HepG2 (cell line): ENCODE results near the gene METRN. TPM values are rescaled to one million over a fixed set of nuclear protein-coding genes. Genes with fewer than 3 reads are reported as not detected.

Source experiments
- CEBPG ChIP-seq: IDR thresholded peaks from 2 replicates; pipeline ENCODE4 v1.6.1; 2016
- FOSL2 ChIP-seq: sonication (generic); formaldehyde crosslinking; IDR thresholded peaks from 2 replicates; pipeline ENCODE4 v1.4.0; 2020; ENCODE audit warnings: missing genetic modification reagents
- GATAD2A ChIP-seq: IDR thresholded peaks from 2 replicates; pipeline ENCODE4 v1.6.1; 2016
- HDAC6 ChIP-seq: fragments of 200-600 bp; sonication (generic); IDR thresholded peaks from 2 replicates; pipeline ENCODE4 v1.7.0; 2017; ENCODE audit warnings: mild to moderate bottlenecking, antibody characterized with exemption, low read length, low read depth
- KDM1A ChIP-seq: IDR thresholded peaks from 2 replicates; pipeline ENCODE4 v1.6.1; 2016; ENCODE audit warnings: missing compliant biosample characterization
- KDM2A ChIP-seq: sonication (generic); formaldehyde crosslinking; IDR thresholded peaks from 2 replicates; pipeline ENCODE4 v1.4.0; 2020; ENCODE audit warnings: low read depth, missing genetic modification reagents, borderline replicate concordance
- KDM4B ChIP-seq: sonication (generic); formaldehyde crosslinking; IDR thresholded peaks from 2 replicates; pipeline ENCODE4 v1.4.0; 2020; ENCODE audit warnings: missing genetic modification reagents
- KLF6 ChIP-seq: IDR thresholded peaks from 2 replicates; pipeline ENCODE4 v1.8.0; 2016; ENCODE audit warnings: missing biosample characterization, missing genetic modification reagents
- PRPF4 ChIP-seq: fragments of 200-400 bp; formaldehyde crosslinking; IDR thresholded peaks from 2 replicates; pipeline ENCODE4 v1.6.1; 2016; ENCODE audit warnings: low read length, low read depth; ENCODE audit not compliant: poor library complexity, severe bottlenecking
- RBM39 ChIP-seq: fragments of 200-400 bp; formaldehyde crosslinking; IDR thresholded peaks from one replicate; pipeline ENCODE4 v1.6.1; 2018; ENCODE audit warnings: antibody characterized with exemption, mild to moderate bottlenecking, low read depth, low read length; ENCODE audit not compliant: poor library complexity, severe bottlenecking
- ZBTB7A ChIP-seq: sonication (generic); formaldehyde crosslinking; IDR thresholded peaks from 2 replicates; pipeline ENCODE4 v1.8.0; 2022; ENCODE audit warnings: mild to moderate bottlenecking, missing genetic modification reagents
- ZKSCAN1 ChIP-seq: fragments of 150-350 bp; IDR thresholded peaks from 2 replicates; pipeline ENCODE4 v1.6.1; 2014; ENCODE audit warnings: low read length
- ZNF124 ChIP-seq: sonication (generic); formaldehyde crosslinking; IDR thresholded peaks from 2 replicates; pipeline ENCODE4 v1.4.0; 2020; ENCODE audit warnings: missing genetic modification reagents
- ZNF253 ChIP-seq: sonication (generic); formaldehyde crosslinking; IDR thresholded peaks from 2 replicates; pipeline ENCODE4 v1.8.0; 2022; ENCODE audit warnings: mild to moderate bottlenecking, missing genetic modification reagents, borderline replicate concordance
- ZNF30 ChIP-seq: sonication (generic); formaldehyde crosslinking; IDR thresholded peaks from 2 replicates; pipeline ENCODE4 v1.5.0; 2020; ENCODE audit warnings: mild to moderate bottlenecking, missing genetic modification reagents
- ZNF317 ChIP-seq: sonication (generic); formaldehyde crosslinking; IDR thresholded peaks from 2 replicates; pipeline ENCODE4 v1.5.0; 2020; ENCODE audit warnings: mild to moderate bottlenecking, missing genetic modification reagents
- ZNF557 ChIP-seq: sonication (generic); formaldehyde crosslinking; IDR thresholded peaks from 2 replicates; pipeline ENCODE4 v1.4.0; 2020; ENCODE audit warnings: missing genetic modification reagents
- ZNF776 ChIP-seq: sonication (generic); formaldehyde crosslinking; IDR thresholded peaks from 2 replicates; pipeline ENCODE4 v1.4.0; 2020; ENCODE audit warnings: mild to moderate bottlenecking, missing genetic modification reagents
- polyA plus RNA-seq, 8 experiments: library from polyadenylated mRNA; depleted of rRNA in 3 of 8; stranded (reverse) in 7 of 8; unstranded in 1 of 8; fragments of >200 nt; fragmentation: Illumina TruSeq in 4 of 8; extraction: Trizol in 4 of 8; gene quantifications; 2 replicates each; pipeline versions ENCODE4 v1.2.1 to v1.2.3, GENCODE V29; 2011 to 2016; ENCODE audit warnings: low read depth in 4 of 8, missing spikeins in 1 of 8, mixed read lengths in 1 of 8; ENCODE audit not compliant: insufficient read depth in 1 of 8
- total RNA-seq, 5 experiments: library from RNA; depleted of rRNA; stranded (reverse); fragments of >200 nt; fragmentation: Illumina TruSeq; extraction: Trizol; gene quantifications; 2 replicates each; pipeline ENCODE4 v1.2.3, GENCODE V29; 2016; ENCODE audit warnings: low read depth in 1 of 5
- TF ChIP-seq, protein P1 (sequence below): sonication (generic); formaldehyde crosslinking; IDR thresholded peaks from 2 replicates; pipeline ENCODE4 v1.4.0; 2020; ENCODE audit warnings: missing genetic modification reagents
- TF ChIP-seq, protein P2 (sequence below): sonication (generic); formaldehyde crosslinking; IDR thresholded peaks from 2 replicates; pipeline ENCODE4 v1.8.0; 2022; ENCODE audit warnings: mild to moderate bottlenecking, missing genetic modification reagents
- TF ChIP-seq, protein P3 (sequence below): sonication (generic); formaldehyde crosslinking; IDR thresholded peaks from 2 replicates; pipeline ENCODE4 v1.4.0; 2020; ENCODE audit warnings: missing genetic modification reagents
- TF ChIP-seq, protein P4 (sequence below): sonication (generic); formaldehyde crosslinking; IDR thresholded peaks from 2 replicates; pipeline ENCODE4 v1.8.1; 2023; ENCODE audit warnings: mild to moderate bottlenecking, missing genetic modification reagents
- TF ChIP-seq, protein P5 (sequence below): sonication (generic); formaldehyde crosslinking; IDR thresholded peaks from 2 replicates; pipeline ENCODE4 v1.4.0; 2020; ENCODE audit warnings: mild to moderate bottlenecking, missing genetic modification reagents

Gene METRN
- total and polyA plus RNA-seq, 2 of the 13 experiments (the other 11 are each of a cell fraction or from before 2014, with no cell fraction given): 25.5 to 46.1 TPM

DNA sequence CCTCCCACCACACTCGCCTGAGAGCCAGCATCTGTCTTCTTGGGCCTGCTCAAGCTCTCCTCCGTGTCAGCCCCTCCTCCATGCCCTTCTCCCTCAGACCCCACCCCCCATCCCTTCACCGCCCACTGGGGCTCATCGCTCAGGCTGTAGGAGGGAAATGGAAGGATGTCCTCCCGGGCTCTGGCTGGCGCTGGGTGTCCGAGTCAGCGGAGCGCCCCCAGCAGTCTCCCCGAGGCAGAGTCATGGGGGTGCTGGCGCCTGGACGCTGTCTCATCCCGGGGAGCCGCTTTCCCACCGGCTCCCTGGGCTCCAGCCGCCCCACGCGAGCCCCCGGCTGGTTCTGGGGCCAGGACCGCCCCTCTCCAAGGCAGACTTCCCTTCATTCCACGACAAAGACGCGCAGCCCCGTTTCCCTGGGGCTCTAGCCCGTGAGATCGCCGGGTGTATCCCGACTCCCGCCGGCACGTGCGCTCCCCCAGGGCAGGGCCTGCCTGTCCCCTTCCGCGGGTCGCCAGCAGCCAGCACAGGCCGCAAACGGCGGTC lies 5.6 kb downstream of the METRN start (continued):
- TF ChIP-seq, protein P1, sequence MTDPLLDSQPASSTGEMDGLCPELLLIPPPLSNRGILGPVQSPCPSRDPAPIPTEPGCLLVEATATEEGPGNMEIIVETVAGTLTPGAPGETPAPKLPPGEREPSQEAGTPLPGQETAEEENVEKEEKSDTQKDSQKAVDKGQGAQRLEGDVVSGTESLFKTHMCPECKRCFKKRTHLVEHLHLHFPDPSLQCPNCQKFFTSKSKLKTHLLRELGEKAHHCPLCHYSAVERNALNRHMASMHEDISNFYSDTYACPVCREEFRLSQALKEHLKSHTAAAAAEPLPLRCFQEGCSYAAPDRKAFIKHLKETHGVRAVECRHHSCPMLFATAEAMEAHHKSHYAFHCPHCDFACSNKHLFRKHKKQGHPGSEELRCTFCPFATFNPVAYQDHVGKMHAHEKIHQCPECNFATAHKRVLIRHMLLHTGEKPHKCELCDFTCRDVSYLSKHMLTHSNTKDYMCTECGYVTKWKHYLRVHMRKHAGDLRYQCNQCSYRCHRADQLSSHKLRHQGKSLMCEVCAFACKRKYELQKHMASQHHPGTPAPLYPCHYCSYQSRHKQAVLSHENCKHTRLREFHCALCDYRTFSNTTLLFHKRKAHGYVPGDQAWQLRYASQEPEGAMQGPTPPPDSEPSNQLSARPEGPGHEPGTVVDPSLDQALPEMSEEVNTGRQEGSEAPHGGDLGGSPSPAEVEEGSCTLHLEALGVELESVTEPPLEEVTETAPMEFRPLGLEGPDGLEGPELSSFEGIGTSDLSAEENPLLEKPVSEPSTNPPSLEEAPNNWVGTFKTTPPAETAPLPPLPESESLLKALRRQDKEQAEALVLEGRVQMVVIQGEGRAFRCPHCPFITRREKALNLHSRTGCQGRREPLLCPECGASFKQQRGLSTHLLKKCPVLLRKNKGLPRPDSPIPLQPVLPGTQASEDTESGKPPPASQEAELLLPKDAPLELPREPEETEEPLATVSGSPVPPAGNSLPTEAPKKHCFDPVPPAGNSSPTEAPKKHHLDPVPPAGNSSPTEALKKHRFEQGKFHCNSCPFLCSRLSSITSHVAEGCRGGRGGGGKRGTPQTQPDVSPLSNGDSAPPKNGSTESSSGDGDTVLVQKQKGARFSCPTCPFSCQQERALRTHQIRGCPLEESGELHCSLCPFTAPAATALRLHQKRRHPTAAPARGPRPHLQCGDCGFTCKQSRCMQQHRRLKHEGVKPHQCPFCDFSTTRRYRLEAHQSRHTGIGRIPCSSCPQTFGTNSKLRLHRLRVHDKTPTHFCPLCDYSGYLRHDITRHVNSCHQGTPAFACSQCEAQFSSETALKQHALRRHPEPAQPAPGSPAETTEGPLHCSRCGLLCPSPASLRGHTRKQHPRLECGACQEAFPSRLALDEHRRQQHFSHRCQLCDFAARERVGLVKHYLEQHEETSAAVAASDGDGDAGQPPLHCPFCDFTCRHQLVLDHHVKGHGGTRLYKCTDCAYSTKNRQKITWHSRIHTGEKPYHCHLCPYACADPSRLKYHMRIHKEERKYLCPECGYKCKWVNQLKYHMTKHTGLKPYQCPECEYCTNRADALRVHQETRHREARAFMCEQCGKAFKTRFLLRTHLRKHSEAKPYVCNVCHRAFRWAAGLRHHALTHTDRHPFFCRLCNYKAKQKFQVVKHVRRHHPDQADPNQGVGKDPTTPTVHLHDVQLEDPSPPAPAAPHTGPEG: no peak; the same call in 1 of the 2 replicates
- TF ChIP-seq ZNF253: 0 out of 2 replicates have a peak, but pooled peaks have one; percentile 53
- TF ChIP-seq, protein P2, sequence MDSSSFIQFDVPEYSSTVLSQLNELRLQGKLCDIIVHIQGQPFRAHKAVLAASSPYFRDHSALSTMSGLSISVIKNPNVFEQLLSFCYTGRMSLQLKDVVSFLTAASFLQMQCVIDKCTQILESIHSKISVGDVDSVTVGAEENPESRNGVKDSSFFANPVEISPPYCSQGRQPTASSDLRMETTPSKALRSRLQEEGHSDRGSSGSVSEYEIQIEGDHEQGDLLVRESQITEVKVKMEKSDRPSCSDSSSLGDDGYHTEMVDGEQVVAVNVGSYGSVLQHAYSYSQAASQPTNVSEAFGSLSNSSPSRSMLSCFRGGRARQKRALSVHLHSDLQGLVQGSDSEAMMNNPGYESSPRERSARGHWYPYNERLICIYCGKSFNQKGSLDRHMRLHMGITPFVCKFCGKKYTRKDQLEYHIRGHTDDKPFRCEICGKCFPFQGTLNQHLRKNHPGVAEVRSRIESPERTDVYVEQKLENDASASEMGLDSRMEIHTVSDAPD (CRISPR knock-in tag): no peak
- TF ChIP-seq KDM4B (CRISPR knock-in tag): no peak
- no peak for TF ChIP-seq ZNF557
- TF ChIP-seq ZNF776 (CRISPR knock-in tag): no peak
- TF ChIP-seq KDM2A: peak; percentile 79
- TF ChIP-seq RBM39: peak; percentile 37
- TF ChIP-seq, protein P3, sequence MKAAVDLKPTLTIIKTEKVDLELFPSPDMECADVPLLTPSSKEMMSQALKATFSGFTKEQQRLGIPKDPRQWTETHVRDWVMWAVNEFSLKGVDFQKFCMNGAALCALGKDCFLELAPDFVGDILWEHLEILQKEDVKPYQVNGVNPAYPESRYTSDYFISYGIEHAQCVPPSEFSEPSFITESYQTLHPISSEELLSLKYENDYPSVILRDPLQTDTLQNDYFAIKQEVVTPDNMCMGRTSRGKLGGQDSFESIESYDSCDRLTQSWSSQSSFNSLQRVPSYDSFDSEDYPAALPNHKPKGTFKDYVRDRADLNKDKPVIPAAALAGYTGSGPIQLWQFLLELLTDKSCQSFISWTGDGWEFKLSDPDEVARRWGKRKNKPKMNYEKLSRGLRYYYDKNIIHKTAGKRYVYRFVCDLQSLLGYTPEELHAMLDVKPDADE (CRISPR knock-in tag): no peak
- TF ChIP-seq ZNF317: 0 out of 2 replicates have a peak, but pooled peaks have one; percentile 21
- TF ChIP-seq ZNF30 (CRISPR knock-in tag): no peak
- no peak for TF ChIP-seq KDM1A
- no peak for TF ChIP-seq FOSL2 (CRISPR knock-in tag)
- TF ChIP-seq HDAC6: no peak
- no peak for TF ChIP-seq GATAD2A
- no peak for TF ChIP-seq ZNF124
- TF ChIP-seq ZKSCAN1: no peak
- TF ChIP-seq, protein P4, sequence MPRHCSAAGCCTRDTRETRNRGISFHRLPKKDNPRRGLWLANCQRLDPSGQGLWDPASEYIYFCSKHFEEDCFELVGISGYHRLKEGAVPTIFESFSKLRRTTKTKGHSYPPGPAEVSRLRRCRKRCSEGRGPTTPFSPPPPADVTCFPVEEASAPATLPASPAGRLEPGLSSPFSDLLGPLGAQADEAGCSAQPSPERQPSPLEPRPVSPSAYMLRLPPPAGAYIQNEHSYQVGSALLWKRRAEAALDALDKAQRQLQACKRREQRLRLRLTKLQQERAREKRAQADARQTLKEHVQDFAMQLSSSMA (CRISPR knock-in tag): no peak
- no peak for TF ChIP-seq PRPF4
- TF ChIP-seq, protein P5, sequence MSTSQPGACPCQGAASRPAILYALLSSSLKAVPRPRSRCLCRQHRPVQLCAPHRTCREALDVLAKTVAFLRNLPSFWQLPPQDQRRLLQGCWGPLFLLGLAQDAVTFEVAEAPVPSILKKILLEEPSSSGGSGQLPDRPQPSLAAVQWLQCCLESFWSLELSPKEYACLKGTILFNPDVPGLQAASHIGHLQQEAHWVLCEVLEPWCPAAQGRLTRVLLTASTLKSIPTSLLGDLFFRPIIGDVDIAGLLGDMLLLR (CRISPR knock-in tag): no peak
- no peak for TF ChIP-seq KLF6 (CRISPR knock-in tag)
- no peak for TF ChIP-seq CEBPG (CRISPR knock-in tag)
- no peak; the same call in 1 of the 2 replicates for TF ChIP-seq ZBTB7A
